ENCODE results near the gene SUCO.

The SUCO gene

GRCh38 chr1:172517545-172517944, 15.4 kb upstream of the SUCO start:
- no peak for DNase-seq

GRCh38 chr1:172529304-172529703, 3.6 kb upstream of the SUCO start:
- no peak for DNase-seq

GRCh38 chr1:172530000-172530399, 3.0 kb upstream of the SUCO start:
- DNase-seq: no peak

DNA sequence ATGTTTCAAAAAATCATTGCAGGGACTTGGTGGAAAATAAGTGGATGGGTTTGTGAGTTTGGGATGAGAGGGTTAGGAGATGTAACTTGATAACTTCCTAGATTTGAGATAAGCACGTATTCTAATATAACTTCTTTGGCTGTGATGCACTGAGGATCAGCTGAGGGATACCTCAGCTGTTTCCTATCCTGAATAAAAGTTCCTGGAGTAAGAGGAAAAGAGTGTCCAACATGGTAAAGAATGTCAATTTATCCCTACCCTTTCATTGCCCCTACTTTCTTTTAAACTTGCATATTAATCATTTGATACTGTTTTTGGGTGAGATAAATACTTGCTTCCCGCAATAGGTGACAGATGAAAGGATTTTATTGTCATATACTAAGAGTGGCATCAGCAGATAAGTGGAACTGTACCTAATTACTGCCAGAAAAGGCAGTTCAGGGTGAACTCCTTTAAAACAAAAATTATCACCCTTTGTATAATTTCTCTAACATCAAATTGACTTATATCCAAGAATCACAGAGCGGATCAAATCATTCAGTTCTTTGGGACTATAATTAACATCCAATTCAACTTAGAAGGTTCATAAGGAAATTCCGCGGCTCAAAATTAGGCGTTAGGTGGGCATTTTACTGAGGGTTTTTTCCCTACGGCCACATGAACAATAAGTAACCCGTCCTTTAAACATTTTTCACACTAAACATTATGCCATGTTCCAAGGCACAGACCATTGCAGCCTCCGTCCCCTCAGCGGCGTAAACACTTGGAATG, 1.4 kb upstream of the SUCO start:
- no peak for DNase-seq

GRCh38 chr1:172532183-172532699, 709 bp upstream of the SUCO start:
- peak; percentile 77 to 86 for DNase-seq

GRCh38 chr1:172533513-172534151, 682 bp downstream of the SUCO start:
- DNase-seq: peak; percentile 35 to 47

GRCh38 chr1:172536256-172536655, 3.3 kb downstream of the SUCO start:
- no peak for DNase-seq

DNA sequence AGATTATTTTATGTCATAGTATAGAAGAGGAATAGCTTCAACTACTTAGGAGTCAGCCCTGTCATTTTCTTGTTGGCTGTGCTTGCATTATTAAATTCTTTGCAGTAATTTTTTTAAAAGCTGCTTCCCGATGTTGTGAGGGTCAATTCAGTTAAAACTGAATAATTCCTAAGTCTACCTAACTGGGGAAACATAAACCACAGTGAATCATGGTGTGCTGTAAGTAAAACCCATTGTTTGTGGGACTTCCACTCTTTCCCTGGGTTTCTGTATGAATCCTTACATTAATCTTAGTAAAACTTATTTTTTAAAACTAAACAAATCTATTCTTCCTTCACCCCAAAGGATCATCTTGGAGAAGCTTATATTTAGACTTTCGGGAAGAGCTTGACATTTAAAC, 4.4 kb downstream of the SUCO start:
- DNase-seq: no peak

DNA sequence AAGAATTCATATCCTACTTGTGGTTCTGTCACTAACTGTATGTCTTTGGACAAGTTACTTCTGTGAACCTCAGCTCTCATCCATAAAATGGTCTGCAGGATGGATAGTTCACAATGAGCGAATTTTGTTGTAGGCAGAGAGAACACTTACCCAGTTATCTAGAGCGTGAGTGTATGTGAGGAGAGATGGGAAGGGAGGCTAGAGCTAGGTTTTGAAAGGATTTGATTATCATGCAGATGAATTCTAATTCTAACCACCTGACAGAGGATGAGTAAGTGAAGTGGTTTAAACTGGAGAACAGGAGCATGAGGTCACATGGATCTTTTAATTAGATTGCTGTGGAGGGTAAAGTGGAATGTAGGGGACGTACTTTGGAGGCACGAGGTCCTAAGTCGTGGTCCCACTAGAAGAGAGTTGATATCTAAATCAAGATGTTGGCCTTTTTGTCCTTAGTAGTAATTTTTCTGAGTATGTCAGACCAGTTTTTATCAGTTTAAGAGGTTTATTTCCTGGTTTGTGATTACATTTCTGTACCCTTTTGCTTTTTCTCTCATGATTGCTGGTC, 5.0 kb downstream of the SUCO start:
- no peak for DNase-seq

DNA sequence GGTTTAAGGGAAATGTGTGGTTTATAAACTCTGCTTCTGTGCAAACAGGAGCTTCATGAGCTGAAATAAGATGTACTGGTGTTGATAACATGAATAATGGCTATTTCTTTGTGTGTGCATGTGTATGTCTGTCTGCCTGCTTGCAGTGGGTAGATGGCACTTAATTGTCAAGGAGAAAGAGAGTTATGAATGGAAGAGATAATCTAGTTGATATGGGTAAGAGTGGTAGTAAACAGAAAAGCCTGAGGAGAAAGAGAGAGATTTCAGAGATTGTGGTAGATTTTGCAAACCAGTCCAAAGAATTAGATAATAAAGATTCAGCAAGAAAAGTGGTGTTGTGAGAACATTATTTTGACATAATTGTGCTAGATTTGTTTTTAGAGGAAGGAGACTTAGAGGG, 7.7 kb downstream of the SUCO start:
- no peak for DNase-seq

- DNase-seq: no peak
These were observed 11.6 kb downstream of the SUCO start for GRCh38 chr1:172544481-172545104.

- DNase-seq: no peak
These were observed 12.6 kb downstream of the SUCO start for GRCh38 chr1:172545396-172546004.

GRCh38 chr1:172547071-172547470, 14.1 kb downstream of the SUCO start:
- DNase-seq: no peak

DNA sequence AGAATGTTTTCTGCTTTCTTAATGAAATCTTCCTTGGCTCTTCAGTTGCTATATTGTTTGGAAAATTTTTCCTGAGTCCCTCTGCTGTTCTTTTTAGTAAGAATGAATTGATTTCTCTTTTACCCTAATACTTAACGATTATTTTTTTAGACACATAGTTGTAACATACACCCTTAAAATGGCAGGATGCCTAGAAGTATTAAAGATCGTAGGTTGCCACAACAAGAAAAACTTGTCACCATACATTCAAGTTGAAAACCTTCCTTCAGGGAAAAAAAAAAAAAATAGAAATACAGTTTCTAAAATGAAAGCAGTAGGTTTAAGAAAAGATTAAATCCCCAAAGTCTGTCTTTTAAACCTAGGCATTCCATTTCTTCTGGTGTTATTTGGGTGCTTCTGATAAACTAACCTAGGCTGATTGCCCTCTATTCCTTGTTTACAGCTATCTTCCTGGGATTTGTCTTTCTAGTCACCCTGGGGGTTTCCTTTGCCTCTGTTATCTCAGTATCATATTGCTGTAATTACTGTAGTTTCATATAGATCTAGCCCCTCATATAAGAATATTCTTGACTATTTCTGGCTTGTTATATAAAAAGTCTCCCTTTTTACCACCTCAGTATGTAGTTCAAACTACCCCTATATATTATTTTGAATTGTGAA, 16.8 kb downstream of the SUCO start:
- DNase-seq: no peak

DNA sequence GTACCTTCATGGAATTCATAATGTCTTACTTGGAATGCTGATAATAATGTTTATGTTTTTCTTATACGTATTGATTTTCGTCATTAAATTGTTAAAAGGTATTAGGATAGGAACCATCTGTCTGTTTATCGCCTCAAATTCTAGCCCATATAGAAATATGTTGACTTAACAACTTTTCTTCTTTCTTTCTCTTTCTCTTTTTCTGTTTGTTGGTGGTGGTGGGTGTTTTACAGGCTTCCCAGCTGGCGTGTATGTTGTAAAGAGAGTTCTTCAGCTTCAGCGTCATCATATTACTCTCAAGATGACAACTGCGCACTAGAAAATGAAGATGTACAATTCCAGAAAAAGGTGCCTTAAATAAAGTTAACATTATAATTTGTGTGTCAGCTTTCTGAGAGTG, 18.3 kb downstream of the SUCO start:
- no peak for DNase-seq

GRCh38 chr1:172554915-172555314, 22.0 kb downstream of the SUCO start:
- DNase-seq: no peak

DNA sequence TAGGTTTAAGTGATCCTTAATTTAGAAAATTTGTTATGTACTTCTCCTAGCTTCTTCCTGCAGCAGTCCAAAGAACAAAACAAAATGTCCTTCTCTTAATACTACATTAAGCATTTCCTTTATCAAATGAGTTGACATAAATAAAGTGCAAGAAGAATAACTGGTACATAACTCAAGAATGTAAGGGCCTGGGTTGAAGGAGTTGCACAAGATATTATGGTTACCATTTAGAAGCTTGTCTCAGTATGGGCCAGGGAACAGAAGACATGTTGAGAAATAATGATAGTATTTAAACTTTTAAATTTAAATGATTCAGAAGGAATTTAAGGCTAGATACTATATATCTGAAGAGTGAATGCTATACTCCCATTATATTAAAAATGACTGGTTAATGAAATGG, 23.5 kb downstream of the SUCO start:
- DNase-seq: no peak

- no peak for DNase-seq
These were observed 24.3 kb downstream of the SUCO start for GRCh38 chr1:172557270-172557669.

GRCh38 chr1:172559572-172560210, 26.7 kb downstream of the SUCO start:
- no peak for DNase-seq

GRCh38 chr1:172561252-172561651, 28.3 kb downstream of the SUCO start:
- no peak for DNase-seq

DNA sequence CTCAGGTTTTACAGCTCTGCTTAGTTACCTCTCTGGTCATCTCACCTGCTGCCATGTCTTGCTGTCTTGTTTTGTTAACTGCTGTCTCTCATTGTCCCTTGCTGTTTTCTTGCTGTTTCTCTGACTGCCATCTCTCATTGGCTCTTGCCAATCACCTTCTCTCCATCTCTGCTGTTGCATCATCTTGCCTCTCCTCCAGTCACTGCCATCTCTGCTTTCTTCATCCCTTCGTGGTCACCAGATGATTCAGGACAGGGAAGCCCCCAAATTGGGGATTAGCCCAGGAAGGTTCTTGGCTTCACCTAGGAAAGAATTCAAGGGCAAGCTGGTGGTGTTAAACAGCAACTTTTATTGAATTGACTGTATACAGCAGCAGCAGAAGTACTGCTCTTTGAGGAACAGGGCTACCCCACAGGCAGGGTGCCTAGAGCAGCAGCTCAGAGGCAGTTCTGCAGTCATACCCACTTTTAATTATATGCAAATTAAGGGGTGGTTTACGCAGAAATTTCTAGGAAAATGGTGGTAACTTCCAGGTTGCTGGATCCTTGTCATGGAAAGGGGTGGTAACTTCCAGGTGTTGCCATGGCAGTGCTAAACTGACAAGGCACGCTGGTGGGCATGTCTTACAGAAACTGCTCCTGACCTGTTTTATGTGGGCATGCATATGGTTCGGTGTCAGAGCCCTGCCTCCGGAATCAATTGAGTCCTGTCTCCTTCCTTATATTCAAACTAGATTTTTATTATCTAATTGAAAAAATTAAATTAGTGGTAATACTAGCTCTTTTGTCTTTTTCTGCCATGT, 33.4 kb downstream of the SUCO start:
- DNase-seq: no peak
